H1 (cell line): ENCODE measurements around the gene SCAMP4. TPM values are rescaled to one million over a fixed set of nuclear protein-coding genes. Genes with fewer than 3 reads are reported as not detected.

Experiments
- CTCF ChIA-PET: fragments of 300-600 bp; sonication (Branson Sonifier 250); formaldehyde crosslinking; loops from one replicate; lab custom pipeline; 2021; ENCODE audit not compliant: partially characterized antibody; lab: Charles Lee
- POLR2A ChIA-PET: fragments of 300-600 bp; sonication (Branson Sonifier 250); formaldehyde crosslinking; loops from one replicate; lab custom pipeline; 2021; ENCODE audit warnings: inconsistent platforms; ENCODE audit not compliant: partially characterized antibody; lab: Charles Lee
- DNase-seq, 2 experiments: peaks; one replicate each; pipeline versions ENCODE4 v3.0.0 to v3.0.0-alpha.2; 2010 to 2022; ENCODE audit warnings: low spot score in 2 of 2, low read depth in 1 of 2, mixed read lengths in 1 of 2
- FAIRE-seq: peaks from 2 replicates; lab custom pipeline; 2011; peaks lifted over from hg19 to GRCh38; lab: Jason Lieb, UNC
- H2AFZ ChIP-seq: 2 replicates; pipeline ENCODE4 v1.8.1; 2012; ENCODE audit warnings: low read length, inconsistent platforms
- H2AK5ac ChIP-seq: 2 replicates; pipeline ENCODE4 v1.6.1; 2013; ENCODE audit warnings: low read depth, low read length
- H2BK120ac ChIP-seq: replicated peaks from 2 replicates; pipeline ENCODE3; 2013; ENCODE audit warnings: low read depth, low read length, inconsistent platforms
- H2BK12ac ChIP-seq: 2 replicates; pipeline ENCODE4 v1.6.1; 2013; ENCODE audit warnings: low read depth, low read length
- H2BK15ac ChIP-seq: 2 replicates; pipeline ENCODE4 v1.6.1; 2013; ENCODE audit warnings: low read length
- H2BK20ac ChIP-seq: 2 replicates; pipeline ENCODE4 v1.6.1; 2013; ENCODE audit warnings: low read length
- H2BK5ac ChIP-seq: 2 replicates; pipeline ENCODE4 v1.6.1; 2013; ENCODE audit warnings: low read depth, low read length
- H3K14ac ChIP-seq: 2 replicates; pipeline ENCODE4 v1.6.1; 2013; ENCODE audit warnings: inconsistent platforms; ENCODE audit not compliant: insufficient read length
- H3K18ac ChIP-seq: 2 replicates; pipeline ENCODE4 v1.6.1; 2013; ENCODE audit warnings: low read length; ENCODE audit errors: extremely low read depth
- H3K23ac ChIP-seq: 2 replicates; pipeline ENCODE4 v1.6.1; 2013; ENCODE audit warnings: inconsistent platforms; ENCODE audit not compliant: insufficient read length
- H3K23me2 ChIP-seq: 2 replicates; pipeline ENCODE4 v1.6.1; 2013; ENCODE audit warnings: low read depth, low read length
- H3K27ac ChIP-seq: 2 replicates; pipeline ENCODE4 v1.6.1; 2011; ENCODE audit warnings: low read depth, low read length, inconsistent platforms
- H3K27me3 ChIP-seq, 4 experiments: replicated peaks in 1 of 4; 1 replicate in 1 of 4; 2 replicates in 3 of 4; pipeline versions ENCODE4 v1.6.1 to v1.8.1; 2011 to 2013; ENCODE audit warnings: low read length in 3 of 4, mild to moderate bottlenecking in 3 of 4, inconsistent platforms in 2 of 4, mixed read lengths in 2 of 4, moderate library complexity in 1 of 4; ENCODE audit not compliant: control insufficient read depth in 3 of 4, insufficient read depth in 3 of 4; ENCODE audit errors: extremely low read depth in 1 of 4
- H3K36me3 ChIP-seq, 4 experiments: 2 replicates each; pipeline versions ENCODE4 v1.6.1 to v1.8.1; 2011 to 2013; ENCODE audit warnings: mild to moderate bottlenecking in 4 of 4, low read length in 3 of 4, moderate library complexity in 2 of 4, control low read depth in 1 of 4, inconsistent platforms in 1 of 4; ENCODE audit not compliant: insufficient read depth in 4 of 4, control insufficient read depth in 2 of 4
- H3K4ac ChIP-seq: replicated peaks from 2 replicates; pipeline ENCODE3; 2013; ENCODE audit warnings: low read length, low read depth, mixed read lengths, inconsistent platforms; ENCODE audit not compliant: insufficient read length
- H3K4me1 ChIP-seq, 4 experiments: replicated peaks in 1 of 4; 1 replicate in 1 of 4; 2 replicates in 3 of 4; pipeline versions ENCODE4 v1.6.1 to v1.8.1; 2011 to 2013; ENCODE audit warnings: low read length in 3 of 4, inconsistent platforms in 2 of 4, mixed read lengths in 1 of 4; ENCODE audit not compliant: insufficient read depth in 4 of 4, control insufficient read depth in 3 of 4
- H3K4me2 ChIP-seq, 2 experiments: 2 replicates each; pipeline versions ENCODE4 v1.6.1 to v1.8.1; 2011 to 2013; ENCODE audit warnings: low read depth in 2 of 2, low read length in 2 of 2, control low read depth in 1 of 2, inconsistent platforms in 1 of 2, mild to moderate bottlenecking in 1 of 2; ENCODE audit not compliant: insufficient read depth in 1 of 2
- H3K4me3 ChIP-seq, 4 experiments: fragments of 200-600, 300-600 bp in 1 of 4; sonication (generic), shearing (Covaris generic), sonication (Bioruptor Twin) in 1 of 4; 2 replicates each; pipeline versions ENCODE4 v1.5.1 to v1.8.1; 2011 to 2016; ENCODE audit warnings: low read length in 4 of 4, low read depth in 3 of 4, control low read depth in 2 of 4, inconsistent platforms in 2 of 4, mild to moderate bottlenecking in 2 of 4, mixed read lengths in 1 of 4, moderate library complexity in 1 of 4; ENCODE audit not compliant: insufficient read depth in 2 of 4; ENCODE audit errors: extremely low read depth in 1 of 4
- H3K56ac ChIP-seq: replicated peaks from 2 replicates; pipeline ENCODE3; 2013; ENCODE audit warnings: low read depth, mild to moderate bottlenecking, mixed read lengths, low read length, inconsistent platforms; ENCODE audit not compliant: insufficient read length
- H3K79me1 ChIP-seq: 2 replicates; pipeline ENCODE4 v1.6.1; 2013; ENCODE audit warnings: low read depth, low read length, control low read depth
- H3K79me2 ChIP-seq, 2 experiments: 2 replicates each; pipeline versions ENCODE4 v1.6.1 to v1.8.1; 2012 to 2013; ENCODE audit warnings: low read length in 2 of 2, mild to moderate bottlenecking in 2 of 2, inconsistent platforms in 1 of 2; ENCODE audit not compliant: insufficient read depth in 2 of 2, control insufficient read depth in 1 of 2
- H3K9ac ChIP-seq, 4 experiments: replicated peaks in 1 of 4; 1 replicate in 1 of 4; 2 replicates in 3 of 4; pipeline versions ENCODE4 v1.6.1 to v1.8.1; 2011 to 2013; ENCODE audit warnings: low read depth in 3 of 4, low read length in 3 of 4, control low read depth in 2 of 4, mild to moderate bottlenecking in 2 of 4, moderate library complexity in 2 of 4, inconsistent platforms in 1 of 4; ENCODE audit errors: extremely low read depth in 1 of 4
- H3K9me3 ChIP-seq, 2 experiments: 2 replicates each; pipeline versions ENCODE4 v1.6.1 to v1.8.1; 2012 to 2013; ENCODE audit warnings: mild to moderate bottlenecking in 2 of 2, moderate library complexity in 2 of 2, control low read depth in 1 of 2, inconsistent platforms in 1 of 2, low read depth in 1 of 2, low read length in 1 of 2, mixed read lengths in 1 of 2; ENCODE audit not compliant: insufficient read depth in 2 of 2
- H4K20me1 ChIP-seq, 2 experiments: replicated peaks in 1 of 2; 2 replicates each; pipeline versions ENCODE3 to v1.8.1; 2011 to 2013; ENCODE audit warnings: inconsistent platforms in 2 of 2, low read length in 2 of 2, mild to moderate bottlenecking in 1 of 2; ENCODE audit not compliant: insufficient read depth in 2 of 2, control insufficient read depth in 1 of 2
- H4K5ac ChIP-seq: 2 replicates; pipeline ENCODE4 v1.6.1; 2013; ENCODE audit warnings: low read length, low read depth, mixed read lengths, inconsistent platforms; ENCODE audit not compliant: insufficient read length
- H4K8ac ChIP-seq: 2 replicates; pipeline ENCODE4 v1.8.0; 2013; ENCODE audit warnings: mild to moderate bottlenecking, moderate library complexity, low read length, inconsistent platforms; ENCODE audit not compliant: insufficient read depth; ENCODE audit errors: extremely low read depth
- H4K91ac ChIP-seq: replicated peaks from 2 replicates; pipeline ENCODE3; 2013; ENCODE audit warnings: low read length, mixed read lengths, inconsistent platforms; ENCODE audit not compliant: insufficient read length
- ASH2L ChIP-seq: fragments of 200-600, 300-600 bp; sonication (generic); IDR thresholded peaks from one replicate; pipeline ENCODE4 v1.7.1; 2017; ENCODE audit warnings: low read length
- ATF2 ChIP-seq: IDR thresholded peaks from 2 replicates; pipeline ENCODE4 v1.6.1; 2012; ENCODE audit warnings: low read length, inconsistent platforms
- BACH1 ChIP-seq: IDR thresholded peaks from 2 replicates; pipeline ENCODE4 v1.6.1; 2012; ENCODE audit warnings: low read length, improper control_type of control experiment
- CHD2 ChIP-seq: IDR thresholded peaks from 2 replicates; pipeline ENCODE4 v1.6.1; 2012; ENCODE audit warnings: low read length, improper control_type of control experiment
- EP300 ChIP-seq, 2 experiments: IDR thresholded peaks; 1 replicate in 1 of 2; 2 replicates in 1 of 2; pipeline ENCODE4 v1.6.1; 2011 to 2012; ENCODE audit warnings: low read depth in 2 of 2, low read length in 2 of 2, mild to moderate bottlenecking in 2 of 2, borderline replicate concordance in 1 of 2, inconsistent platforms in 1 of 2, moderate library complexity in 1 of 2
- JUN ChIP-seq: IDR thresholded peaks from 2 replicates; pipeline ENCODE4 v1.6.1; 2011; ENCODE audit warnings: low read depth, mild to moderate bottlenecking, improper control_type of control experiment, low read length
- POLR2AphosphoS5 ChIP-seq: IDR thresholded peaks from 2 replicates; pipeline ENCODE4 v1.6.1; 2011; ENCODE audit warnings: low read depth, low read length
- SIX5 ChIP-seq: IDR thresholded peaks from 2 replicates; pipeline ENCODE4 v1.6.1; 2011; ENCODE audit warnings: mild to moderate bottlenecking, low read depth, low read length
- SP2 ChIP-seq: IDR thresholded peaks from 2 replicates; pipeline ENCODE4 v1.6.1; 2012; ENCODE audit warnings: mild to moderate bottlenecking, low read length, inconsistent platforms
- SRF ChIP-seq: IDR thresholded peaks from 2 replicates; pipeline ENCODE4 v1.6.1; 2011; ENCODE audit warnings: mild to moderate bottlenecking, low read depth, low read length, moderate library complexity
- TAF7 ChIP-seq: optimal IDR thresholded peaks from 2 replicates; pipeline ENCODE3; 2011; ENCODE audit warnings: low read depth, mild to moderate bottlenecking, inconsistent platforms, low read length, moderate library complexity, borderline replicate concordance
- WGBS, 2 experiments: shearing (Covaris generic) in 1 of 2; methylation state at CpG; one replicate each; pipeline versions ENCODE4 v1.1.6 to v1.1.7; 2013 to 2015; ENCODE audit warnings: low lambda C conversion rate in 2 of 2, mixed read lengths in 2 of 2, inconsistent platforms in 1 of 2, low coverage in 1 of 2, missing lambda C conversion rate in 1 of 2; ENCODE audit not compliant: insufficient replicate concordance in 2 of 2, insufficient coverage in 1 of 2, insufficient read length in 1 of 2; ENCODE audit errors: extremely low coverage in 1 of 2, missing lambda C conversion rate in 1 of 2; 5-methylcytosine and 5-hydroxymethylcytosine counted together
- polyA plus RNA-seq, 7 experiments: library from polyadenylated mRNA; depleted of rRNA in 3 of 7; stranded (reverse) in 5 of 7; unstranded in 2 of 7; fragments of >200 nt in 5 of 7; fragments of 200-250 nt in 2 of 7; gene quantifications; 1 replicate in 5 of 7; 2 replicates in 1 of 7; 4 replicates in 1 of 7; pipeline versions ENCODE4 v1.2.1 to v1.2.3, GENCODE V29; 2011 to 2013; ENCODE audit warnings: missing spikeins in 2 of 7, mixed read lengths in 2 of 7
- total RNA-seq: library from RNA; stranded (reverse); fragmentation: NEBNext Ultra II Directional; extraction: Animal tissue kit (Norgen Biotek cat#: 25700); gene quantifications from 2 replicates; pipeline ENCODE4 v1.2.1, GENCODE V29; 2021

The SCAMP4 gene
- total and polyA plus RNA-seq, 2 of the 8 experiments (the other 6 are each of a cell fraction or from before 2014, with no cell fraction given): 17.1 to 61.4 TPM

GRCh38 chr19:1860821-1861598 lies 44.2 kb upstream of the SCAMP4 start:
- Histone ChIP-seq H2BK20ac (no peak overlapping the region), H2BK5ac (no peak overlapping the region), H3K27ac (no peak overlapping the region), H3K4ac (no peak overlapping the region), H3K4me3 (peak overlapping the region; percentile 66 to 84 (median 76)), H3K14ac (no peak overlapping the region), H4K91ac (no peak overlapping the region), H3K18ac (no peak overlapping the region), H3K9me3 (no peaks in the 10 kb centered on the region), H3K79me1 (peaks cover 16% of the 10 kb centered on the region), H3K27me3 (peaks cover 0 to 15% (median 6%) of the 10 kb centered on the region in 4 experiments; a peak in 5 of 7 replicates), H4K20me1 (peaks cover 34 to 50% of the 10 kb centered on the region in 2 experiments), H2AFZ (no peak overlapping the region), H3K9ac (no peak overlapping the region), H4K5ac (no peak overlapping the region), H3K79me2 (peaks cover 18 to 61% of the 10 kb centered on the region in 2 experiments; a peak in 3 of 4 replicates), H2AK5ac (no peak overlapping the region), H2BK15ac (no peak overlapping the region), H3K23ac (no peak overlapping the region), H2BK120ac (no peak overlapping the region), H4K8ac (no peak overlapping the region), H3K56ac (no peak overlapping the region), H3K4me1 (peaks cover 0 to 57% (median 43%) of the 10 kb centered on the region in 4 experiments; a peak in 6 of 7 replicates), H3K23me2 (peaks cover 12% of the 10 kb centered on the region; the same call in 1 of the 2 replicates), H2BK12ac (no peak overlapping the region), H3K36me3 (no peaks in the 10 kb centered on the region), H3K4me2 (peak overlapping the region; percentile 89 to 90)
- ChIA-PET CTCF (interaction anchor here (0.9 to 1.7 kb wide), 3 partner anchors 17 to 28 kb away, joined by 3 to 5 read pairs (median 3); no protein-coding TSS in a partner anchor), POLR2A (interaction anchor here (1.1 to 1.3 kb wide), 2 partner anchors 12 to 43 kb away, joined by 3 to 4 read pairs; partner anchors contain the start of gene REXO1)
- FAIRE-seq: no peak
- WGBS, 2 experiments: 19% methylated on average over 24 of the region's 28 CpGs; no CpG with 5 or more reads in 1 of the 2 experiments
- DNase-seq: no peak
- no peak for TF ChIP-seq TAF7
- TF ChIP-seq SRF: no peak
- TF ChIP-seq BACH1: no peak
- no peak for TF ChIP-seq SP2
- no peak for TF ChIP-seq CHD2
- no peak for TF ChIP-seq POLR2AphosphoS5
- no peak for TF ChIP-seq JUN
- TF ChIP-seq ASH2L: no peak
- no peak for TF ChIP-seq ATF2
- TF ChIP-seq EP300 (IDR thresholded peaks at IDR 0.05; ENCODE audit: borderline replicate concordance in 1 of 2, low read depth in 2 of 2, low read length in 2 of 2): no peak
- TF ChIP-seq SIX5: no peak
